CD4-positive, alpha-beta memory T cell (primary cell): ENCODE results near the gene PEAK3. TPM values are rescaled to one million over a fixed set of nuclear protein-coding genes. Genes with fewer than 3 reads are reported as not detected.

Source experiments
- CTCF ChIA-PET: fragments of 350-600 bp; sonication (Branson Sonifier 250); formaldehyde crosslinking; loops from one replicate; lab custom pipeline; 2021; ENCODE audit warnings: inconsistent platforms; ENCODE audit not compliant: partially characterized antibody; lab: Charles Lee
- POLR2A ChIA-PET: fragments of 350-600 bp; sonication (Branson Sonifier 250); formaldehyde crosslinking; loops from one replicate; lab custom pipeline; 2021; ENCODE audit not compliant: partially characterized antibody; lab: Charles Lee
- DNase-seq, 5 donors: peaks; one replicate each; pipeline versions ENCODE4 v3.0.0 to v3.0.0-alpha.2; 2020 to 2022; ENCODE audit warnings: mixed read lengths in 1 of 5
- H3K27ac ChIP-seq: one replicate; pipeline ENCODE4 v1.7.0; 2013; ENCODE audit warnings: low read depth, low read length
- H3K27me3 ChIP-seq: 2 replicates; pipeline ENCODE4 v1.7.0; 2013; ENCODE audit warnings: mild to moderate bottlenecking, low read length, moderate library complexity; ENCODE audit not compliant: insufficient read depth
- H3K36me3 ChIP-seq: 2 replicates; pipeline ENCODE4 v1.7.0; 2013; ENCODE audit warnings: mild to moderate bottlenecking, low read length, moderate library complexity; ENCODE audit not compliant: insufficient read depth
- H3K4me1 ChIP-seq: 2 replicates; pipeline ENCODE4 v1.7.0; 2013; ENCODE audit warnings: mild to moderate bottlenecking, low read length, moderate library complexity; ENCODE audit not compliant: insufficient read depth
- H3K4me3 ChIP-seq, 2 donors: one replicate each; pipeline ENCODE4 v1.7.0; 2013; ENCODE audit warnings: low read length in 2 of 2, mild to moderate bottlenecking in 1 of 2
- H3K9me3 ChIP-seq, 2 donors: one replicate each; pipeline ENCODE4 v1.7.0; 2013; ENCODE audit warnings: low read length in 2 of 2, control low read depth in 1 of 2; ENCODE audit not compliant: control insufficient read depth in 1 of 2
- H3K27ac Mint-ChIP-seq, 7 donors: one replicate each; pipeline ENCODE4 v1.8.0; 2020 to 2021; ENCODE audit warnings: mixed read lengths in 7 of 7, mild to moderate bottlenecking in 6 of 7, inconsistent platforms in 3 of 7, moderate library complexity in 3 of 7
- H3K27me3 Mint-ChIP-seq, 2 donors: one replicate each; pipeline ENCODE4 v1.8.0; 2020 to 2021; ENCODE audit warnings: mixed read lengths in 2 of 2
- H3K36me3 Mint-ChIP-seq, 2 donors: one replicate each; pipeline ENCODE4 v1.8.0; 2020 to 2021; ENCODE audit warnings: mixed read lengths in 2 of 2, inconsistent platforms in 1 of 2, mild to moderate bottlenecking in 1 of 2
- H3K4me1 Mint-ChIP-seq, 4 donors: one replicate each; pipeline ENCODE4 v1.8.0; 2020 to 2021; ENCODE audit warnings: mixed read lengths in 4 of 4, mild to moderate bottlenecking in 1 of 4
- H3K4me3 Mint-ChIP-seq, 8 donors: one replicate each; pipeline ENCODE4 v1.8.0; 2020 to 2021; ENCODE audit warnings: mixed read lengths in 8 of 8, mild to moderate bottlenecking in 7 of 8, moderate library complexity in 6 of 8, inconsistent platforms in 3 of 8
- H3K9me3 Mint-ChIP-seq, 8 donors: one replicate each; pipeline ENCODE4 v1.8.0; 2020 to 2021; ENCODE audit warnings: mixed read lengths in 8 of 8, mild to moderate bottlenecking in 5 of 8, inconsistent platforms in 3 of 8, moderate library complexity in 1 of 8
- intact Hi-C: fragments of 100-400 bp; cut with micrococcal nuclease; formaldehyde crosslinking; loops from one replicate; pipeline ENCODE4 v1.15.1; 2023
- polyA plus RNA-seq, 2 donors: library from polyadenylated mRNA; unstranded; fragments of 300-500 nt; fragmentation: Illumina TruSeq; gene quantifications; one replicate each; pipeline ENCODE4 v1.2.3, GENCODE V29; 2021
- total RNA-seq, 2 experiments: library from RNA; stranded (reverse); gene quantifications; one replicate each; pipeline ENCODE4 v1.2.3, GENCODE V29; 2021

The PEAK3 gene
- total and polyA plus RNA-seq, 4 experiments from 2014 or later: 0.07 to 0.11 (median 0.07) TPM; not detected in 1

GRCh38 chr19:2235381-2236063 is 46.5 kb downstream of the PEAK3 start:
- H3K27me3 Mint-ChIP-seq: peaks cover 2 to 5% of the 10 kb centered on the region in 2 donors
- H3K36me3 Mint-ChIP-seq: peaks cover 5 to 38% of the 10 kb centered on the region in 2 donors
- intact Hi-C loops: loop anchor here (1.0 to 5.0 kb wide), 11 partner anchors 18 to 242 kb away; partner anchors contain the start of genes AP3D1, GADD45B, IZUMO4 and LSM7
- H3K27ac Mint-ChIP-seq: peak overlapping the region; percentile 78 to 96 (median 89)
- peak in 1 of 5 donors; percentile 24 for DNase-seq
- Histone ChIP-seq H3K4me3 (peak overlapping the region in 1 of 2 donors; percentile 88), H3K4me1 (peaks cover 52% of the 10 kb centered on the region), H3K36me3 (peaks cover 6% of the 10 kb centered on the region), H3K27me3 (no peaks in the 10 kb centered on the region), H3K9me3 (no peaks in the 10 kb centered on the region), H3K27ac (peak overlapping the region; percentile 98)
- POLR2A ChIA-PET: interaction anchor here (0.6 to 10.5 kb wide), 20 partner anchors 20 to 994 kb away, joined by 3 to 325 read pairs (median 4); partner anchors contain the start of genes AMH, AP3D1, GADD45B and JSRP1
- CTCF ChIA-PET: interaction anchor here (0.6 to 4.2 kb wide), 14 partner anchors 14 to 401 kb away, joined by 3 to 41 read pairs (median 4); partner anchors contain the start of genes AMH and AP3D1
- peaks cover 0 to 5% (median 0%) of the 10 kb centered on the region in 8 donors for H3K9me3 Mint-ChIP-seq
- H3K4me1 Mint-ChIP-seq: peaks cover 31 to 57% (median 45%) of the 10 kb centered on the region in 4 donors
- peak overlapping the region; percentile 89 to 99 (median 95) for H3K4me3 Mint-ChIP-seq

- Histone ChIP-seq H3K27me3 (no peaks in the 10 kb centered on the region), H3K9me3 (no peaks in the 10 kb centered on the region), H3K4me1 (peaks cover 47% of the 10 kb centered on the region), H3K27ac (peak overlapping the region; percentile 98), H3K4me3 (peak overlapping the region in 1 of 2 donors; percentile 88), H3K36me3 (peaks cover 6% of the 10 kb centered on the region)
- intact Hi-C loops: loop anchor here (5.0 kb wide), 1 partner anchor 242 kb away; the partner anchor contains the start of gene GADD45B
- POLR2A ChIA-PET: interaction anchor here (0.7 to 10.5 kb wide), 9 partner anchors 21 to 388 kb away, joined by 3 to 325 read pairs (median 4); partner anchors contain the start of genes AMH and JSRP1
- no peak for DNase-seq
- Mint-ChIP-seq H3K4me1 (peaks cover 28 to 52% (median 40%) of the 10 kb centered on the region in 4 donors), H3K27ac (peak overlapping the region; percentile 57 to 96 (median 89)), H3K36me3 (peaks cover 5 to 40% of the 10 kb centered on the region in 2 donors), H3K9me3 (peaks cover 0 to 5% (median 0%) of the 10 kb centered on the region in 8 donors), H3K27me3 (peaks cover 2 to 5% of the 10 kb centered on the region in 2 donors), H3K4me3 (peak overlapping the region; percentile 89 to 99 (median 95))
- CTCF ChIA-PET: interaction anchor here (1.3 to 4.2 kb wide), 7 partner anchors 23 to 157 kb away, joined by 3 to 41 read pairs (median 7); no protein-coding TSS in a partner anchor
Measured at GRCh38 chr19:2234996-2235380, 47.0 kb downstream of the PEAK3 start.

GRCh38 chr19:2233601-2234280 is 48.2 kb downstream of the PEAK3 start:
- intact Hi-C loops: no loop called here

GRCh38 chr19:2232286-2233151 is 49.5 kb downstream of the PEAK3 start:
- peaks cover 22% of the 10 kb centered on the region for H3K4me1 ChIP-seq
- H3K36me3 ChIP-seq: peaks cover 6% of the 10 kb centered on the region
- Mint-ChIP-seq H3K27me3 (peaks cover 2 to 5% of the 10 kb centered on the region in 2 donors), H3K27ac (peak overlapping the region in 4 of 7 donors; percentile 6 to 74 (median 54)), H3K4me1 (peaks cover 10 to 30% (median 20%) of the 10 kb centered on the region in 4 donors), H3K36me3 (peaks cover 3 to 40% of the 10 kb centered on the region in 2 donors), H3K9me3 (peaks cover 0 to 5% (median 0%) of the 10 kb centered on the region in 8 donors), H3K4me3 (peak overlapping the region in 3 of 8 donors; percentile 7 to 23 (median 13))
- DNase-seq: no peak
- H3K9me3 ChIP-seq: no peaks in the 10 kb centered on the region
- intact Hi-C loops: no loop called here
- no peaks in the 10 kb centered on the region for H3K27me3 ChIP-seq
- no peak overlapping the region for H3K27ac ChIP-seq
- ChIA-PET POLR2A (interaction anchor here (0.9 to 9.2 kb wide), 4 partner anchors 11 to 57 kb away, joined by 3 to 251 read pairs (median 4); no protein-coding TSS in a partner anchor), CTCF (interaction anchor here (2.6 to 4.2 kb wide), 2 partner anchors 40 to 160 kb away, joined by 12 to 41 read pairs; no protein-coding TSS in a partner anchor)
- H3K4me3 ChIP-seq: no peak overlapping the region

More at GRCh38 chr19:2233601-2234280, 48.2 kb downstream of the PEAK3 start:
- Mint-ChIP-seq H3K9me3 (peaks cover 0 to 5% (median 0%) of the 10 kb centered on the region in 8 donors), H3K36me3 (peaks cover 7 to 41% of the 10 kb centered on the region in 2 donors), H3K4me1 (peaks cover 21 to 42% (median 31%) of the 10 kb centered on the region in 4 donors), H3K27me3 (peaks cover 2 to 5% of the 10 kb centered on the region in 2 donors), H3K27ac (peak overlapping the region in 6 of 7 donors; percentile 34 to 88 (median 70)), H3K4me3 (peak overlapping the region in 5 of 8 donors; percentile 61 to 99 (median 96))
- Histone ChIP-seq H3K4me1 (peaks cover 34% of the 10 kb centered on the region), H3K27me3 (no peaks in the 10 kb centered on the region), H3K36me3 (peaks cover 6% of the 10 kb centered on the region), H3K27ac (no peak overlapping the region), H3K4me3 (no peak overlapping the region), H3K9me3 (no peaks in the 10 kb centered on the region)
- CTCF ChIA-PET: interaction anchor here (0.8 to 4.2 kb wide), 4 partner anchors 27 to 159 kb away, joined by 3 to 41 read pairs (median 17); no protein-coding TSS in a partner anchor
- DNase-seq: no peak
- POLR2A ChIA-PET: interaction anchor here (1.3 to 10.5 kb wide), 4 partner anchors 12 to 93 kb away, joined by 3 to 325 read pairs (median 128); partner anchors contain the start of genes AMH and JSRP1

GRCh38 chr19:2231621-2232221 is 50.3 kb downstream of the PEAK3 start:
- peaks cover 0 to 5% (median 0%) of the 10 kb centered on the region in 8 donors for H3K9me3 Mint-ChIP-seq
- peaks cover 6% of the 10 kb centered on the region for H3K36me3 ChIP-seq
- peaks cover 2 to 5% of the 10 kb centered on the region in 2 donors for H3K27me3 Mint-ChIP-seq
- CTCF ChIA-PET: interaction anchor here (2.6 kb wide), 1 partner anchor 161 kb away, joined by 12 read pairs; no protein-coding TSS in a partner anchor
- H3K4me1 ChIP-seq: peaks cover 18% of the 10 kb centered on the region
- no peaks in the 10 kb centered on the region for H3K9me3 ChIP-seq
- no peak overlapping the region for H3K4me3 Mint-ChIP-seq
- H3K36me3 Mint-ChIP-seq: peaks cover 3 to 38% of the 10 kb centered on the region in 2 donors
- intact Hi-C loops: no loop called here
- H3K27ac Mint-ChIP-seq: peak overlapping the region in 1 of 7 donors; percentile 29
- H3K27ac ChIP-seq: no peak overlapping the region
- peaks cover 9 to 26% (median 17%) of the 10 kb centered on the region in 4 donors for H3K4me1 Mint-ChIP-seq
- POLR2A ChIA-PET: interaction anchor here (0.9 kb wide), 1 partner anchor 58 kb away, joined by 3 read pairs; no protein-coding TSS in a partner anchor
- DNase-seq: no peak
- no peaks in the 10 kb centered on the region for H3K27me3 ChIP-seq
- H3K4me3 ChIP-seq: no peak overlapping the region
